GM21723 (cell line): ENCODE data around the gene TBX1.
"Not testable (repeated sequence)": the region's sequence is repeated elsewhere in the genome, so short reads cannot be mapped to it uniquely, and the experiment has no call there.

ENCODE experiments used
- ATAC-seq: cut with Tn5 transposase; IDR thresholded peaks from one replicate; pipeline ENCODE4 v1.9.1; 2021; ENCODE audit warnings: mild to moderate bottlenecking, moderate library complexity; ENCODE audit not compliant: unreplicated experiment

TBX1 gene

DNA sequence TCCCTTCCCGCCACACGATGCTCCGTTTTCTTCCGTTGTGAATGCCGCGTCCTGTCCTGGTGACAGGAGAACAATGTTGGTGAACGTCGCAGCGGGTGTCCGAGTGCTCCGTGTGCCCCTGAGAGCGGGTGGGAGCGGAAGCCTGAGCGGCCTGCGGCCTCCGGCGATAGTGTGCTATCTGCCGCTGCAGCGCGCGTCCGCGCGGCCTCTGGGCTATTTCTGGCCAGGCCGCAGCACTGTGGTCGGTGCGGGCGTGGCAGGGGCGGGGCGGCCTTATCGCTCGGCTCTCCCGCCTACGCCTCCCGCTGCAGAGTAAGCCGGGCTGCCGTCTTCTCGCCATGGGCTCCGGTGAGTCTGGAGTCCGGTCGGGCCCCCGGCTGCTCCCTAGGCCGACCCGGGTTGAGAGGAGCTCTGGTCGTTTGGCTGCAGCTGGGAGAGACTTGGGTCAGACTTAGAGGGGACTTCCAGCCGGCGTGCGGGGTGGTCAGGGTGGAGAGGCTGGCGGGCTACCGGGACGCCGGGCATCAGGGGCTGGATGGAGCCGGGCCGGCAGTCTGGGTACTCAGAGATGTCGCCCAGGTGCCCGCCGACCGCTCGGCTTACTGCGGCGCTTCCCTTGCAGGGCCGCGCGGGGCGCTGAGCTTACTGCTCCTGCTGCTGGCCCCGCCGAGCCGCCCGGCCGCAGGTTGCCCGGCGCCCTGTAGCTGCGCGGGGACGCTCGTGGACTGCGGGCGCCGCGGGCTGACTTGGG lies 37.2 kb upstream of the TBX1 start, which contains the start of gene GP1BB:
Gene GP1BB (plus strand): TSS at position 308 of the 751 bp plus-strand sequence. CDS start 31 bp downstream, at position 339.
- no peak for ATAC-seq

DNA sequence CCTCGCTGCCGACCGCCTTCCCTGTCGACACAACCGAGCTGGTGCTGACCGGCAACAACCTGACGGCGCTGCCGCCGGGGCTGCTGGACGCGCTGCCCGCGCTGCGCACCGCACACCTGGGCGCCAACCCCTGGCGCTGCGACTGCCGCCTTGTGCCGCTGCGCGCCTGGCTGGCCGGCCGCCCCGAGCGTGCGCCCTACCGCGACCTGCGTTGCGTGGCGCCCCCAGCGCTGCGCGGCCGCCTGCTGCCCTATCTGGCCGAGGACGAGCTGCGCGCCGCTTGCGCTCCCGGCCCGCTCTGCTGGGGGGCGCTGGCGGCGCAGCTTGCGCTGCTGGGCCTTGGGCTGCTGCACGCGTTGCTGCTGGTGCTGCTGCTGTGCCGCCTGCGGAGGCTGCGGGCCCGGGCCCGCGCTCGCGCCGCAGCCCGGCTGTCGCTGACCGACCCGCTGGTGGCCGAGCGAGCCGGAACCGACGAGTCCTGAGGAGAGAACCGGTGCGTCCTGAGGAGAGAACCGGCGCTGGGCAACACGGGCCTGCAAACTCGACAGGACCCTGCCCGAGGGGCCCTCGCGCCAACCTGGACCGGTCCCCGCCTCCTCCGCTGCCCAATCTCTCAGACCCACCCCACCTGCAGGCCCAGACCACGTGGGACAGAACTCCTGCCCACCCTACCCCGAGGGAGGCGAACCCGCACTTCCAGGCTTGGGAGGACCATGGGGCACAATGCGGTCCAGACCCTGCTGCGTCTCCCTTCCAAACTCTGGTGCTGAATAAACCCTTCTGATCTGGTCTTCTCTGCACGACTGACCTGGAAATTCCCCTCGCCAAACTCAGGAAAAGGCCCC lies 36.4 kb upstream of the TBX1 start:
- no peak for ATAC-seq

- no peak for ATAC-seq
Measured at GRCh38 chr22:19724927-19725661, 35.5 kb upstream of the TBX1 start.

DNA sequence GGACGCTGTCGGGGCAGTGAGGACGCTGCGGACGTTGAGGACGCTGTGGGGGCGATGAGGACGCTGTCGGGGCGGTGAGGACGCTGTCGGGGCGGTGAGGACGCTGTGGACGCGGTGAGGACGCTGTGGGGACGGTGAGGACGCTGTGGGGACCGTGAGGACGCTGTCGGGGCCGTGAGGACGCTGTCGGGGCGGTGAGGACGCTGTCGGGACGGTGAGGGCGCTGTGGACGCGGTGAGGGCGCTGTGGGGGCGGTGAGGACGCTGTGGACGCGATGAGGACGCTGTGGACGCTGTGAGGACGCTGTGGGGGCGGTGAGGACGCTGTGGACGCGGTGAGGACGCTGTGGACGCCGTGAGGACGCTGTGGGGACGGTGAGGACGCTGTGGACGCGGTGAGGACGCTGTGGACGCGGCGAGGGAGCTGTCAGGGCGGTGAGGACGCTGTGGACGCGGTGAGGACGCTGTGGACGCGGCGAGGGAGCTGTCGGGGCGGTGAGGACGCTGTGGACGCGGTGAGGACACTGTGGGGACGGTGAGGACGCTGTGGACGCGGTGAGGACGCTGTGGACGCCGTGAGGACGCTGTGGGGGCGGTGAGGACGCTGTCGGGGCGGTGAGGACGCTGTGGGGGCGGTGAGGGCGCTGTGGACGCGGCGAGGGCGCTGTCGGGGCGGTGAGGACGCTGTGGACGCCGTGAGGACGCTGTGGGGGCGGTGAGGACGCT lies 34.4 kb upstream of the TBX1 start:
- not testable (repeated sequence) for ATAC-seq

- no peak for ATAC-seq
Measured at GRCh38 chr22:19727310-19728150, 33.0 kb upstream of the TBX1 start.

DNA sequence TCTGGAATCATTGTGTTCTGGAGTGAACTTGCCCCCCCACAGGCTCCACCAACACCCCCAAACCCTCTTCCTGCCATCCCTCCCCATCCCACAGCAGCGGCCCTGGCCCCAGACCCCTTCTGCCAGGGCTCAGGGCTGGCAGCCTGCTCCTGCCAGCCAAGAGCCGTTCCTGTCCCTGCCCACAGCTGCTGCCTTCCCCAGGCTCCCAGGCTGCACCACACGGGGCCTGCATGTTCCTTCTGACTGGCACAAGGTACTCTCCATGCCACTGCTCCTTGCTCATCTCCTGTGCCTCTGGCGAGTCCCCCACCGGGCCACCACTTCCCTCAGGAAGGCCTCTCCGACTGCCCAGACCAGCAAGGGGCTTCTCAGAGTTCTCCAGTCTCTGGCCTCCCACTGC lies 32.3 kb upstream of the TBX1 start:
- ATAC-seq = no peak

GRCh38 chr22:19728836-19729235 lies 31.7 kb upstream of the TBX1 start:
- no peak for ATAC-seq

GRCh38 chr22:19729507-19729906 lies 31.1 kb upstream of the TBX1 start:
- ATAC-seq = no peak

- no peak for ATAC-seq
Measured at GRCh38 chr22:19730198-19730597, 30.4 kb upstream of the TBX1 start.

DNA sequence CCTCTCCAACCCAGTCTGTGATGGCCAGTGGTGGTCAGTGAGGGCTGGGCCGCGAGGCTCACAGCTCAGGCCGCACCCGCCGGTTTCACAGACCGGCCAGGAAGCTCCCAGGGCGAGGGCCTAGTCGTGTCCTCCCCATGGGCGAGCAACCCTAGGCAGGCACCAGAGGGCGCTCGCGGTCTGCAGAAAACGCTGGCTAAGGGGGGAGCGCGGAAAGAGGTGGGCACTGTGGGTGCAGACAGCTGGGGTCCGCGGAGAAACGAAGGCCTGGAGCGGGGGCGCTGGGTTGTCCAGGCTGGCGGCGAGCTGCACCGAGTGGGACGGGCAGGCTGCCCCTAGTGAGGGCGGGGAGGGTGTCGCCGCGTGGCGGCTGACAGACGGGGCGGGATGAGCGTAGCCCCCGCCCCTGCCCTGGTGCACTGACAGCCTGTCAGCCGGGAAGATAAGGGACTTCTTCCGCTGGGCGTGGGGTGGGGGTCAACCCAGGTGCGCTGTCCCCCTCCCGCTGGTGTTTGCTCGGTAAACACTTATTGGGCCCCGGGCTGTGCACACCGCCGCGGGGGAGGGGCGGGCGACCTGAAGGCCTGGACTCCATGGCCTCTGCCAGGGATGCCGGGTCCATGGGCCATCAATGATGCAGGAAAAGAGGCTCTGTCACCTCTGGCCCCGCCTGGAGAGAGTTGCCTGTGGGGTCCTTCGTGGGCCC lies 29.8 kb upstream of the TBX1 start:
- no peak for ATAC-seq

DNA sequence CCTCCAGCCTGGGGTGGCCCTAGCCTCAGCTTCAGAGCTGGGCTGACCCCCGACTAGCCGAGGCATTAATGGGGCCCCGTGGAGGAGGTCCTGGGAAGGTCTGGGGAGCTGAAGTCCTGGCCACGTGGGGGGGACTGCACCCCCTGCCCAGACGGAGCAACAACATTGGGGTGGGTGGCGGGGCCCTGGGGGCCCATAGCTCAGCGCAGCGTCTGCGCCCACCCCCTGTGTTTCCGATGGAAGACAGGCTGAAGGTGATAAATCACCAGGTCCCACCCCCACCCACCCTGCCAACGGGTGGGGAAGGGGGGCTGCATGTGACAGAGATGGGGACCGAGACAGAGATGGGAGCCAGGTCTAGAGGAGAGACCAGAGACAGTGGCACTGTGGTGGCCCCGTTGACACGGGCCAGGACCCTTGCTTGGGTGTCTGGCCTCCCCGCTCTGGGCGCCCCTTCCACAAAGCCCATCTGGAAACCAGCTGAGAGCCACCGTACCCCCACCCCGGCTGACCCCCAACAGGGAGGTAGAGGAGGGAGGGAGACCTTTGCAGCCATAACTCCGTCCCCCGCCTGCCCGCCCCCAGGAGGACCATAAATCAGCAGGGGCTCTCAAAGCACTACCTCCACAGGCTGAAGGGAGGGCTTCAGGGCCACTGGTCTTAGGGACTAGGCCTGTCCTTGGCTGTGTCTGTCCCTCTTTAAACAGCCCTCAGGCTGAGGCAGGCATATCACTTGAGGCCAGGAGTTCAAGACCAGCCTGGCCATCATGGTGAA lies 29.0 kb upstream of the TBX1 start:
- no peak for ATAC-seq

DNA sequence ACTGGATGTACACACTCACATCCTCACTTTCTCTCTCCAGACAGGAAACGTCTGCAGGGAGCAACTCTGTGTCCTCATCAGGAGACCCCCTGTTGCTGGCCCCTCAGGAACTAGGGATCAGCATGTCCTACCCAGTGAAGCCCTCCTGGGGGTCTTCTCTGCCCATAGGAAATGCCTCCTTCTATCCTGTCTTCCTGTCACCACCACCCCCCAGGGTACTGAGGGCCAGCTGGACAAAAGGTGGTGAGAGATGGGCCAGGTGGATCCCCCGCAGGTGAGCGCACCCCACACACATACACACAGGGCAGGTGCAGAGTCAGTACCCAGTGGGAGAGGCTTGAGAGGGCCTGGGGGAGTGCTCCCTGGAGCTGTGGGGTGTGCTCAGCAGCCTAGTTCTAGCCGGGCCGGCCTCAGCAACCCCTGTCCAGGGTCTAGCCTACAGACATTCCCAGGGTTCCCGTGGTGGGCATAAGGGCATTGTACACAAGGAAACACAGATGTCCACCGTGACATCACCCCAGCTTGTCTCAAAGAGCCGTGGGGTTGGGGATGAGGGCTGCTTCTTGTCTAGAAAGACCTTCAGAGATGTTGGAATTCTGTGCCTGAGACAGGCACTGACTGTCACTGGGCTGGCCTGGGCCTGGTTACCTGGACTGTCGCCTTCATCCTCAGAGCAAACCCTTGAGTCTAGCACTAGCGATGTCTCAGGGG lies 28.0 kb upstream of the TBX1 start:
- ATAC-seq = no peak

- ATAC-seq = no peak
Measured at GRCh38 chr22:19733755-19734154, 26.8 kb upstream of the TBX1 start.

- no peak for ATAC-seq
Measured at GRCh38 chr22:19734163-19734562, 26.4 kb upstream of the TBX1 start.

DNA sequence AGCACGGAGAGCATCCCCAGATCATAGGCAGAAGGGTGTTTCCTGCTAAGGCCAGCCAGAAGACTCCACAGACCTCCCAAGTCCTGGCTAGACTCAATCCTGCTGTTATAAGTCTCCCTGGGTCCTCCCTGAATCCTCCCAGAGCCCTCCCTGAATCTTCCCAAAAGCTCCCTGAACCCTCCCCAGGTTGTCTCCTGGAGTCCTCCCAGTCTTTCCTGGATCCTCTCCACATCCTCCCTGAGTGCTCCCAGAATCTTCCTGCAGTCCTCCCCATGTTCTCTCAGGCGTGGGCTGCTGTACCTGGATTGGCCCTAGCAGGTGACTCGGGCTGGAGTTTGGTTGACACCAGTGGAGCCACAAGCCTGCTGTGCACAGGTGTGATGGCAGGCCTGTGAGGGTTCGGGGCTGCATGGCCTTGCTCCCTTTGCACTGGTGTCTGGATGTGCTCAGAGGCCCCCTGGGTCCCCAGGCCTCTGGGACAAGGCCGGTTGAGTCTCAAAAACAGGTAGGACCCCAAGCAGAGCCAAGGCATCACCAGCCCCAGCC lies 25.7 kb upstream of the TBX1 start:
- no peak for ATAC-seq

DNA sequence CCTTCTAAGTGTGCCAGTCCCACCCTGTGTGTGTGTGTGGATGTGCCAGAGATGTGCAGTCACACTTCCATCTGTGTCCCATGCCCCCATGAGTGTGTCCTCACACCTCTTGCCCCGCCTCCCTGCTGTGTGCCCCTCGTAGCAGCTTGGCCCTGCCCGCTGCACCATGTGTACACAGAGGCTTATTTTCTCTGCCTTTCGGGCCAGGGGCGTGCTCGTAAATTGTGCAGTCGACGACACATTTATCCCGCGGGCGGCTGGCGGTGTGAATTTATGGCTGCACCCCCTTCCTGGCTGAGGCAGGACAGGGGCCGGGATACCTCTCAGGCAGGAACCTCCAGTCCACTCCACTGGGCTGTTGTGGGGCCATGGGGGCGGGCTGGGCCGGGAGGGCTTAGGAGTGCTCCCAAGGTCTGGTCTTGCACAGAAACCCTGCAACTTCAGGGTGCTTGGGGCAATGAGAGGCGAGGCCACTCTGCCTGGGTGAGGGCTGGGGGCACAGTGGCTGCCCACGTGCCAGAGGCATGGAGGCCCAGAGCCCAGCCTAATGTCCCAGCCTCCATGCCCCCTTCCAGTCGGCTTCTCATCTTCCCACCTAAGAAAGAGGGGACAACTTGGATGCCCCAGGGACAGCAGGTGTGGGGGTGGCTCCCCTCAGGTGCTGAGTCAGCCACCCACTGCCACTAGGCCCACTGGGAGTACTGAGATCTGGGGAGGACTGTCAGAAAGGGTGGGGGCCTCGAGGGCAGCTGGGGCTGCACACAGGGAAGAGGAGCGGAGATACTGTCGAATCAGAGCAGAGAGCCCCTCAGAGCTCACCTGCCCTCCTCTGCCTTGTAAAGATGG lies 24.7 kb upstream of the TBX1 start:
- ATAC-seq = no peak
